Gastrocnemius medialis (tissue), 4 donors: ENCODE measurements around the gene UNK.

Experiments used
- POLR2A ChIP-seq, 2 donors: fragments of 450-650 bp; IDR thresholded peaks; one replicate each; pipeline ENCODE4 v1.6.1; 2017; ENCODE audit warnings: antibody characterized with exemption in 2 of 2, mild to moderate bottlenecking in 2 of 2, moderate library complexity in 2 of 2
- TF ChIP-seq, protein P1 (sequence below), 5 experiments: fragments of 450-650 bp in 3 of 5; fragments of 200-600 bp in 2 of 5; sonication (generic) in 2 of 5; IDR thresholded peaks in 4 of 5; conservative IDR thresholded peaks in 1 of 5; 1 replicate in 4 of 5; 2 replicates in 1 of 5; pipeline ENCODE4 v1.5.1; 2016 to 2019; ENCODE audit warnings: antibody characterized with exemption in 5 of 5, mild to moderate bottlenecking in 3 of 5, moderate library complexity in 3 of 5

DNA sequence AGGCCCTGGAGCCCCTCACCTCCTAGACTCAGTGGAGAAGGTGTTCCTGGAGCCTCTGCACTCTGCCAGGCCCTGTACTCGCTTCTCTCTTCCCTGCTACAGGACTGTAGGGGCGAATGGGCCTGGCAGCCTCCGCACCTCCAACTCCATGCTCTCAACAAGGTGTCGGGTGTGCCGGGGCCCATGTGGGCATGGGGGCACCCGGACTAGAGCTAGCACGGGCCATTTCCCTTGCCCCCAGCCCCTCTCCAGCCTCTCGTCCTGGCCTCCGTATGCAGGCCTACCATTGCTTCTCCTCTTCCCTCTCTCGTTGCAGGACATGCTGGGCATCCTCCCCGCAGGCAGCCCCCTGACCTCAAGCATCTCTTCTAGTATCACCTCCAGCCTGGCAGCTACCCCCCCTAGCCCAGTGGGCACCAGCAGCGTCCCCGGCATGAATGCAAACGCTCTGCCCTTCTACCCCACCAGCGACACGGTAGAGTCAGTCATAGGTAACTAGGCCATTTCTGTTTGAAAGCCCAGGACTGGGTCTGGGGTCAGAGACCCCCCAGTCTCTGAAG is 33.8 kb downstream of the UNK start:
- no peak for TF ChIP-seq POLR2A (IDR thresholded peaks at IDR 0.05)
- TF ChIP-seq, protein P1, sequence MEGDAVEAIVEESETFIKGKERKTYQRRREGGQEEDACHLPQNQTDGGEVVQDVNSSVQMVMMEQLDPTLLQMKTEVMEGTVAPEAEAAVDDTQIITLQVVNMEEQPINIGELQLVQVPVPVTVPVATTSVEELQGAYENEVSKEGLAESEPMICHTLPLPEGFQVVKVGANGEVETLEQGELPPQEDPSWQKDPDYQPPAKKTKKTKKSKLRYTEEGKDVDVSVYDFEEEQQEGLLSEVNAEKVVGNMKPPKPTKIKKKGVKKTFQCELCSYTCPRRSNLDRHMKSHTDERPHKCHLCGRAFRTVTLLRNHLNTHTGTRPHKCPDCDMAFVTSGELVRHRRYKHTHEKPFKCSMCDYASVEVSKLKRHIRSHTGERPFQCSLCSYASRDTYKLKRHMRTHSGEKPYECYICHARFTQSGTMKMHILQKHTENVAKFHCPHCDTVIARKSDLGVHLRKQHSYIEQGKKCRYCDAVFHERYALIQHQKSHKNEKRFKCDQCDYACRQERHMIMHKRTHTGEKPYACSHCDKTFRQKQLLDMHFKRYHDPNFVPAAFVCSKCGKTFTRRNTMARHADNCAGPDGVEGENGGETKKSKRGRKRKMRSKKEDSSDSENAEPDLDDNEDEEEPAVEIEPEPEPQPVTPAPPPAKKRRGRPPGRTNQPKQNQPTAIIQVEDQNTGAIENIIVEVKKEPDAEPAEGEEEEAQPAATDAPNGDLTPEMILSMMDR (IDR thresholded peaks at IDR 0.05 in 4 of 5, conservative IDR thresholded peaks at IDR 0.05 in 1 of 5), result no peak
